NB4 (cell line): ENCODE data around the gene ABLIM2.

Experiments used
- DNase-seq: peaks from one replicate; pipeline ENCODE4 v3.0.0; 2010; ENCODE audit warnings: low read depth
- H3K4me3 ChIP-seq: one replicate; pipeline ENCODE4 v1.5.1; 2011; ENCODE audit warnings: mild to moderate bottlenecking, low read depth, low read length, moderate library complexity
- MAX ChIP-seq: IDR thresholded peaks from 2 replicates; pipeline ENCODE4 v1.6.1; 2011; ENCODE audit warnings: low read depth, low read length
- MYC ChIP-seq: IDR thresholded peaks from 2 replicates; pipeline ENCODE4 v1.6.1; 2011; ENCODE audit warnings: low read depth, low read length
- POLR2A ChIP-seq: IDR thresholded peaks from 2 replicates; pipeline ENCODE4 v1.6.1; 2011; ENCODE audit warnings: mild to moderate bottlenecking; ENCODE audit not compliant: insufficient read length; ENCODE audit errors: extremely low read depth
- TF ChIP-seq, protein P1 (sequence below): IDR thresholded peaks from one replicate; pipeline ENCODE4 v1.5.1; 2012; ENCODE audit warnings: low read depth, low read length

ABLIM2 gene

GRCh38 chr4:8015512-8015911 is 143.1 kb downstream of the ABLIM2 start:
- no peak for TF ChIP-seq MYC
- TF ChIP-seq, protein P1, sequence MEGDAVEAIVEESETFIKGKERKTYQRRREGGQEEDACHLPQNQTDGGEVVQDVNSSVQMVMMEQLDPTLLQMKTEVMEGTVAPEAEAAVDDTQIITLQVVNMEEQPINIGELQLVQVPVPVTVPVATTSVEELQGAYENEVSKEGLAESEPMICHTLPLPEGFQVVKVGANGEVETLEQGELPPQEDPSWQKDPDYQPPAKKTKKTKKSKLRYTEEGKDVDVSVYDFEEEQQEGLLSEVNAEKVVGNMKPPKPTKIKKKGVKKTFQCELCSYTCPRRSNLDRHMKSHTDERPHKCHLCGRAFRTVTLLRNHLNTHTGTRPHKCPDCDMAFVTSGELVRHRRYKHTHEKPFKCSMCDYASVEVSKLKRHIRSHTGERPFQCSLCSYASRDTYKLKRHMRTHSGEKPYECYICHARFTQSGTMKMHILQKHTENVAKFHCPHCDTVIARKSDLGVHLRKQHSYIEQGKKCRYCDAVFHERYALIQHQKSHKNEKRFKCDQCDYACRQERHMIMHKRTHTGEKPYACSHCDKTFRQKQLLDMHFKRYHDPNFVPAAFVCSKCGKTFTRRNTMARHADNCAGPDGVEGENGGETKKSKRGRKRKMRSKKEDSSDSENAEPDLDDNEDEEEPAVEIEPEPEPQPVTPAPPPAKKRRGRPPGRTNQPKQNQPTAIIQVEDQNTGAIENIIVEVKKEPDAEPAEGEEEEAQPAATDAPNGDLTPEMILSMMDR: peak; percentile 45
- DNase-seq: no peak
- no peak overlapping the region for H3K4me3 ChIP-seq

DNA sequence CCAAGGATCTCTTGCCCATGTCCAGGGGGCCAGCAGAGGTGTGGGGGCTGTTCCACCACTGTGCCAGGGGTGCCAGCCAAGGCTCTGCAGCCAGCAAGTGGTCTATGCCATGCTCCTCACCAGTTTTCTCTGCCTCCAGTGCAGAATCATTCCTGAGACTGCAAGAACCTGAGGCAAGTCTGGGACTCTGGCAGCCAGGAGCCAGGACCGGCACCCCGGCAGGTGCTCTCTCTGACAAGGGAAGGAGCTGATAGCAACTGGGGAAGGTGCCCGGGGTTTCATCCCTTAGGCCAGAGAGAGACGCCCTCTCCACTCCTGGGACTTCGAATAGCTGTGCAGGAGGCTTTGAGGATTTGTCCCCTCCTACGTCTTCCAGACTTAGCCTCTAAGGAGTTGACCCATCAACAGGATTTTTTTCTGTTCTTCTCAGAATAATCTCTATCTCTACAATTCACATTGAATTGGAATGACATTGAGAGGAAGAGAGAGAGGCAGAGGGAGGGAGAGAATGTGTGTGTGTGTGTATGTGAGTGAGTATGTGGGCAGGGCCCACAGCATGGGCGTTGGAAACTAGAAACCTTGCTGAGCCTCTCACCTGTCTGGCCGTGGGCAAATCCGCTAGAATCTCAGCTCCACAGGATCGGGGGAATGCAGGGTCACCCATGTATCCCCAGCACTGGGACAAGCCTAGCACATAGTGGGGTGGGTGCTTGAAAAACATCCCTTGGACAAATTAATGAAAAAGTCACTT is 144.5 kb downstream of the ABLIM2 start:
- H3K4me3 ChIP-seq: no peak overlapping the region
- TF ChIP-seq, protein P1: no peak
- TF ChIP-seq MYC (no peak), MAX (no peak), POLR2A (no peak)
- DNase-seq: no peak

DNA sequence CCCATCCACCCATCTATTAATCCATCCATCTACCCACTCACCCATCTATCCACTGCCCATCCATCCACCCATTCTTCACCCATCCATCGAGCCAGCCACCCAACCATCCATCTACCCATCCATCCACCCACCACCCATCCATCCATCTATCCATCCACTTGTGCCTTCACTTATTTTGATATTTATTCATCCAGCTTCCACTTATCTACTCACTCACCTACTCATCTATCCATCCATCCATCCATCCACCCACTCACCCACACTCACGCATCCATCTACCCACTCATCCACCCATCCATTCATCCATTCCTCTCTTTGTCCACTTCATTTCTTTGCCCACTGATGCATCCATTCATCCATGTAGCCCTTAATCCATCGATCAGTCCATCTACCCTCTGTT is 146.1 kb downstream of the ABLIM2 start:
- no peak for DNase-seq
- no peak for TF ChIP-seq MYC
- no peak for TF ChIP-seq MAX
- no peak for TF ChIP-seq POLR2A
- TF ChIP-seq, protein P1: no peak
- H3K4me3 ChIP-seq: no peak overlapping the region

GRCh38 chr4:8010618-8011017 is 148.0 kb downstream of the ABLIM2 start:
- H3K4me3 ChIP-seq: no peak overlapping the region
- DNase-seq: no peak
- no peak for TF ChIP-seq MYC
- TF ChIP-seq, protein P1: no peak
- TF ChIP-seq MAX: no peak
- TF ChIP-seq POLR2A: no peak

- TF ChIP-seq, protein P1: no peak
- TF ChIP-seq MYC: no peak
- no peak for TF ChIP-seq POLR2A
- TF ChIP-seq MAX: no peak
- H3K4me3 ChIP-seq: no peak overlapping the region
- no peak for DNase-seq
Measured at GRCh38 chr4:8009710-8010511, 148.7 kb downstream of the ABLIM2 start.
